Activated CD8-positive, alpha-beta memory T cell treated with anti-CD3 and anti-CD28 coated beads, Interleukin-2, amount 10 ng/mL, durations not matched to agents 7 days and 5 days (primary cell): Measurements from ENCODE around the gene SEC24A. TPM values are rescaled to one million over a fixed set of nuclear protein-coding genes. Genes with fewer than 3 reads are reported as not detected.
"Not testable (repeated sequence)": the region's sequence is repeated elsewhere in the genome, so short reads cannot be mapped to it uniquely, and the experiment has no call there.

Experiments
- ATAC-seq: fragments of 150-1000 bp; cut with Tn5 transposase; one replicate; pipeline ENCODE4 v1.10.0; 2021; ENCODE audit warnings: moderate library complexity
- CTCF ChIA-PET: fragments of 350-600 bp; sonication (Branson Sonifier 250); formaldehyde crosslinking; loops from one replicate; lab custom pipeline; 2021; ENCODE audit warnings: antibody characterized with exemption; lab: Charles Lee
- DNase-seq: peaks from one replicate; pipeline ENCODE4 v3.0.0-alpha.2; 2020
- H3K27ac Mint-ChIP-seq: one replicate; pipeline ENCODE4 v1.8.0; 2021; ENCODE audit warnings: mild to moderate bottlenecking, mixed read lengths
- H3K27me3 Mint-ChIP-seq: one replicate; pipeline ENCODE4 v1.8.0; 2021; ENCODE audit warnings: mixed read lengths
- H3K36me3 Mint-ChIP-seq: one replicate; pipeline ENCODE4 v1.8.0; 2021; ENCODE audit warnings: mild to moderate bottlenecking, mixed read lengths
- H3K4me1 Mint-ChIP-seq: one replicate; pipeline ENCODE4 v1.8.0; 2021; ENCODE audit warnings: mixed read lengths
- H3K4me3 Mint-ChIP-seq: one replicate; pipeline ENCODE4 v1.8.0; 2021; ENCODE audit warnings: mild to moderate bottlenecking, moderate library complexity, mixed read lengths
- H3K9me3 Mint-ChIP-seq: one replicate; pipeline ENCODE4 v1.8.0; 2022; ENCODE audit warnings: low read depth, mixed read lengths
- total RNA-seq, 2 experiments: library from RNA; stranded (reverse); gene quantifications; one replicate each; pipeline ENCODE4 v1.2.3, GENCODE V29; 2021

Gene SEC24A
- total RNA-seq: 10 to 100 TPM; 19.8 to 25.2 TPM

DNA sequence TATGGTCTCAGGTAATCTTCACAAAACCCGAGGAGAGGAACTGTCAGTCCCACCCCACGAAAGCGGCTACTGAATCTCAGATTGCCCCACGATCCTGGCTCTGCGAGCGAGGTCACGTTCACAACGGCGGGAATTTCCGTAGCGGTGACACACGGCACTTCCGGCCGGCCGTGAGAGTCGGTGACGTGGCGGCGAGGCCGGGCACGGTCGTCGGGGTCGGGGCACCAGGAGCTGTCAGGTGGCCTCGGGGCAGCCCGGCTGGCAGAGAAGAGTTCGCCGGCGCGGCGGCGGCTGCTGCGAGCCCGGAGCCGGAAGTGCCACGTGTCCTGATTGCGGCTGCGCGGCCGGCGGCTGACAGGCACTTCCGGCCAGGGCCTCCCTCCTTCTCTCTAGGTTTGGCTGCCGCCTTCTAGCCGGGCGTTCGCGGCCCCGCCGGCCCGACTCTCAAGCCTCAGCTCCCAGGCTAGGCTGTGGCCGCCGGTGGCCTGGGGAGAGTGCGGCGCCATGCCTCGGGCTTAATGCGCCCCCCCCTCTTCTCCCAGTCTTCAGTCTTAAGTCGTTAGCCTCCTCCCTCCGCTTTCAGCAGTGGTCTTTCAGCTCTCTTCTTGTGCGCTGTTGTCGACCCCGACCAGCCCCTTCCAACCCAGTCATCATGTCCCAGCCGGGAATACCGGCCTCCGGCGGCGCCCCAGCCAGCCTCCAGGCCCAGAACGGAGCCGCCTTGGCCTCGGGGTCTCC, at the start of gene SEC24A:
SEC24A (plus strand) TSS at position 361 of the 738 bp plus-strand sequence; CDS start at position 653, 292 bp downstream.
- H3K4me3 Mint-ChIP-seq: peak within 1 kb of the TSS; percentile 87
- no peaks in the 10 kb centered on the region for H3K27me3 Mint-ChIP-seq
- H3K36me3 Mint-ChIP-seq: peaks cover 7% of the 10 kb centered on the region
- no peaks in the 10 kb centered on the region for H3K9me3 Mint-ChIP-seq
- CTCF ChIA-PET: interaction anchor here (0.6 to 3.3 kb wide), 6 partner anchors 14 to 258 kb away, joined by 3 to 13 read pairs (median 4); partner anchors contain the start of genes CAMLG and SAR1B
- peak within 1 kb of the TSS; percentile 96 for H3K27ac Mint-ChIP-seq
- ATAC-seq: peak; percentile 92
- peak; percentile 94 for DNase-seq
- H3K4me1 Mint-ChIP-seq: peaks cover 28% of the 10 kb centered on the region

DNA sequence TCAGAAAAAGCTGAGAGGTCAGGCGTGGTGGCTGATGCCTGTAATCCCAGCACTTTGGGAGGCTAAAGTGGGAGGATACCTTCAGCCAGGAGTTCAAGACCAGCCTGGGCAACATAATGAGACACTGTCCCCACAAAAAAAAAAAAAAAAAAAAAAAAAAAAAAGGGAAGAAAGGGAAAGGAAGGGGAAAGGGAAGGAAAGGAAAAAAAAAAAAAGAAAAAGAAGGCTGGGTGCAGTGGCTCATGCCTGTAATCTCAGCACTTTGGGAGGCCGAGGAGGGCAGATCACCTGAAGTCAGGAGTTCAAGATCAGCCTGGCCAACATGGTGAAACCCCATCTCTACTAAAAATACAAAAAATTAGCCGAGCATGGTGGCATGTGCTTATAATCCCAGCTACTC, 48.8 kb upstream of the SEC24A start:
- not testable (repeated sequence) for DNase-seq, H3K9me3 Mint-ChIP-seq, H3K27me3 Mint-ChIP-seq, ATAC-seq, H3K27ac Mint-ChIP-seq, H3K4me3 Mint-ChIP-seq
- H3K4me1 Mint-ChIP-seq: peaks cover 25% of the 10 kb centered on the region
- CTCF ChIA-PET: interaction anchor here (0.6 to 1.4 kb wide), 3 partner anchors 13 to 189 kb away, joined by 3 to 9 read pairs (median 4); partner anchors contain the start of gene CDKN2AIPNL
- peaks cover 17% of the 10 kb centered on the region for H3K36me3 Mint-ChIP-seq

DNA sequence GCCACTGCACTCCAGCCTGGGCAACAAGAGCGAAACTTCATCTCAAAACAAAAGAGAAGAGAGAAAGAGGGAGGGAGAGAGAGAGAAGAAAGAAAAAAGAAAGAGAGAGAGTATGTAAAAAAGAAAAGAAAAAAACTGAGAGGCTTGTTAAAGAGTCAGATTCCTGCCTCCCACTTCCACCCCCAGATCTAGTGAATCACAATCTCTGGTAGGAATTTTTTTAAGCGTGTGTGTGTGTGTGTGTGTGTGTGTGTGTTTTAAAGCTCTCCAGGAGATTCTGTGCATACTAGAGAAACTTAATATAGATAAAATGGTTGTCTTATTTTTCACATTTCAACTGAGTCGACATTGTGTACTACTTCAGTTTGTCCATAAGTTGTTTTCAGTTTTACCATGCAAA, 48.0 kb upstream of the SEC24A start:
- no peak for ATAC-seq
- H3K36me3 Mint-ChIP-seq: peaks cover 20% of the 10 kb centered on the region
- CTCF ChIA-PET: no interaction called here
- no peaks in the 10 kb centered on the region for H3K9me3 Mint-ChIP-seq
- H3K27me3 Mint-ChIP-seq: no peaks in the 10 kb centered on the region
- no peak overlapping the region for H3K4me3 Mint-ChIP-seq
- H3K27ac Mint-ChIP-seq: no peak overlapping the region
- no peak for DNase-seq
- peaks cover 26% of the 10 kb centered on the region for H3K4me1 Mint-ChIP-seq

GRCh38 chr5:134603059-134603458, 45.5 kb upstream of the SEC24A start:
- Mint-ChIP-seq H3K36me3 (peaks cover 41% of the 10 kb centered on the region), H3K4me3 (no peak overlapping the region), H3K27me3 (no peaks in the 10 kb centered on the region), H3K4me1 (peaks cover 35% of the 10 kb centered on the region), H3K27ac (peak overlapping the region; percentile 11), H3K9me3 (no peaks in the 10 kb centered on the region)
- no peak for DNase-seq
- peak; percentile 65 for ATAC-seq
- CTCF ChIA-PET: interaction anchor here (0.9 to 1.3 kb wide), 2 partner anchors 11 to 16 kb away, joined by 3 to 7 read pairs; no protein-coding TSS in a partner anchor

GRCh38 chr5:134604908-134605307, 43.7 kb upstream of the SEC24A start:
- ATAC-seq (peak; percentile 41), DNase-seq (no peak)
- Mint-ChIP-seq H3K27ac (peak overlapping the region; percentile 67), H3K36me3 (peaks cover 58% of the 10 kb centered on the region), H3K4me1 (peaks cover 52% of the 10 kb centered on the region), H3K9me3 (no peaks in the 10 kb centered on the region), H3K27me3 (no peaks in the 10 kb centered on the region), H3K4me3 (no peak overlapping the region)
- CTCF ChIA-PET: interaction anchor here (6.6 kb wide), 1 partner anchor 17 kb away, joined by 46 read pairs; no protein-coding TSS in a partner anchor

DNA sequence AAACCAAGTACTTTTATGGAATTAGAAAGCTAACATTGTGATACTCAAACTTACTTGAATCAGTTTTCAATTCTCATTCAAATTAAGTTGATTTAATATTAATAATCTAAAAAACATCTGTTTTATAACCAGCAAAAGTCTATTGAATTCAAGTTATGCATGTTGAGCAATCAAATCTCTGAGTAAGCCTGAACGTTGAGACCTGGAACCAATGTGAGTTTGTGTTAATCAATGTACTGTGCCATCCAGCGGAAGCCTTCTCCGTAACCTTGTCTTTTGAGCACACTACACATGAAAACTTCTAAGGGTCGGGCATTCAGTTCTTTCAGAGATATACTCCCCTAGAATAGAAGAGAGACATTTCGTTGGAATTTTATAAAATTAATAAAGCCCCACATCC, 41.9 kb upstream of the SEC24A start:
- H3K4me1 Mint-ChIP-seq: peaks cover 57% of the 10 kb centered on the region

GRCh38 chr5:134608555-134608954, 40.0 kb upstream of the SEC24A start:
- Mint-ChIP-seq H3K27me3 (no peaks in the 10 kb centered on the region), H3K27ac (peak overlapping the region; percentile 92), H3K36me3 (peaks cover 70% of the 10 kb centered on the region), H3K9me3 (no peaks in the 10 kb centered on the region), H3K4me3 (peak overlapping the region; percentile 31), H3K4me1 (peaks cover 49% of the 10 kb centered on the region)
- CTCF ChIA-PET: interaction anchor here (0.6 to 6.6 kb wide), 7 partner anchors 9 to 569 kb away, joined by 3 to 46 read pairs (median 5); partner anchors contain the start of genes CAMLG and PCBD2
- no peak for DNase-seq
- ATAC-seq: peak; percentile 60

More for the DNA sequence above, 41.9 kb upstream of the SEC24A start:
- Mint-ChIP-seq H3K36me3 (peaks cover 70% of the 10 kb centered on the region), H3K27me3 (no peaks in the 10 kb centered on the region), H3K9me3 (no peaks in the 10 kb centered on the region), H3K4me3 (no peak overlapping the region), H3K27ac (no peak overlapping the region)
- CTCF ChIA-PET: interaction anchor here (1.4 to 6.6 kb wide), 2 partner anchors 10 to 19 kb away, joined by 5 to 46 read pairs; no protein-coding TSS in a partner anchor
- ATAC-seq: no peak
- no peak for DNase-seq

GRCh38 chr5:134609232-134609851, 39.2 kb upstream of the SEC24A start:
- ATAC-seq (peak; percentile 62), DNase-seq (no peak)
- Mint-ChIP-seq H3K4me3 (peak overlapping the region; percentile 31), H3K4me1 (peaks cover 47% of the 10 kb centered on the region), H3K27ac (peak overlapping the region; percentile 92), H3K9me3 (no peaks in the 10 kb centered on the region), H3K36me3 (peaks cover 67% of the 10 kb centered on the region), H3K27me3 (no peaks in the 10 kb centered on the region)
- CTCF ChIA-PET: interaction anchor here (1.0 to 6.6 kb wide), 7 partner anchors 8 to 570 kb away, joined by 3 to 46 read pairs (median 5); partner anchors contain the start of genes CAMLG and PCBD2

DNA sequence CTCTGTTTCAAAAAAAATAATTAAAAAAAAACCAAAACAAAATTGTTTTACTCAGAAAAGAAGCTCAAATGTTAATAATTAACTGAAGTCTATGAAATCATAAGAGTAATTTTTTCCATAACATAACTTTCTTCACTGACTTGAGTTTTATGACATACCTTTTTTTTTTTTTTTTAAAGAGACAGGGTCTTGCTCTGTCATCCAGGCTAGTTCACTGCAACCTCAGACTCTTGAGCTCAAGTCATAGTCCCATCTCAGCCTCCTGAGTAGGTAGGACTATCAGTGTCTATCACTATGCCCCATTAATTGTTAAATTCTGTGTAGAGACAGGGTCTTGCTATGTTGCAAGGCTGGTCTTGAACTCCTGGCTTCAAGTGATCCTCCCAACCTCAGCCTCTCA, 37.9 kb upstream of the SEC24A start:
- Mint-ChIP-seq H3K36me3 (peaks cover 58% of the 10 kb centered on the region), H3K4me1 (peaks cover 40% of the 10 kb centered on the region), H3K27me3 (no peaks in the 10 kb centered on the region), H3K9me3 (no peaks in the 10 kb centered on the region), H3K4me3 (no peak overlapping the region), H3K27ac (no peak overlapping the region)
- CTCF ChIA-PET: interaction anchor here (0.9 to 1.1 kb wide), 2 partner anchors 9 to 20 kb away, joined by 4 to 5 read pairs; no protein-coding TSS in a partner anchor
- DNase-seq (no peak), ATAC-seq (no peak)

DNA sequence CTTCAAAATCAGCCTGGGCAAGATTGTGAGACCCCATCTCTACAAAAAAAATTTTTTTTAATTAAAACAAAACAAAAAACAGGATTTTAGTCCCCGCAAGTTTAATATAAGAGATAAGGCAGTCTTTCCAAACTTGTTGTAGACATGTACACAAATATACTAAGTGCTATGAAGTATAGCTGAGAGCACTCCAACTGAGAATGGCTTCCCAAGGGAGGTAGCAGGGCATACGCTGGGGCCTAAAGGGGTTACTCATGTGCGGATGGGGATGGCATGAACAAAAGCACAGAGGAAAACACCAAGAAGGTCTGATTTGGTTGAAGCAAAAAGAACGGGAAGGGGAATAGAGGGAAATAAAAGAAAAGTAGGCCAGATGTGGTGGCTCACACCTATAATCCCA, 37.1 kb upstream of the SEC24A start:
- H3K27ac Mint-ChIP-seq: no peak overlapping the region
- H3K4me1 Mint-ChIP-seq: peaks cover 38% of the 10 kb centered on the region
- H3K27me3 Mint-ChIP-seq: no peaks in the 10 kb centered on the region
- H3K9me3 Mint-ChIP-seq: no peaks in the 10 kb centered on the region
- H3K36me3 Mint-ChIP-seq: peaks cover 52% of the 10 kb centered on the region
- ATAC-seq (no peak), DNase-seq (peak; percentile 32)
- CTCF ChIA-PET: no interaction called here
- no peak overlapping the region for H3K4me3 Mint-ChIP-seq

GRCh38 chr5:134614450-134615085, 34.0 kb upstream of the SEC24A start:
- H3K4me3 Mint-ChIP-seq: no peak overlapping the region
- peaks cover 38% of the 10 kb centered on the region for H3K36me3 Mint-ChIP-seq
- peaks cover 17% of the 10 kb centered on the region for H3K4me1 Mint-ChIP-seq
- ATAC-seq (no peak), DNase-seq (peak; percentile 4)
- H3K27me3 Mint-ChIP-seq: no peaks in the 10 kb centered on the region
- no peak overlapping the region for H3K27ac Mint-ChIP-seq
- CTCF ChIA-PET: no interaction called here
- no peaks in the 10 kb centered on the region for H3K9me3 Mint-ChIP-seq

- Mint-ChIP-seq H3K27ac (no peak overlapping the region), H3K4me1 (peaks cover 6% of the 10 kb centered on the region), H3K9me3 (no peaks in the 10 kb centered on the region), H3K27me3 (no peaks in the 10 kb centered on the region), H3K36me3 (peaks cover 49% of the 10 kb centered on the region), H3K4me3 (no peak overlapping the region)
- DNase-seq (no peak), ATAC-seq (no peak)
- CTCF ChIA-PET: interaction anchor here (0.6 kb wide), 1 partner anchor 95 kb away, joined by 3 read pairs; no protein-coding TSS in a partner anchor
Measured at GRCh38 chr5:134620634-134621033, 28.0 kb upstream of the SEC24A start.

DNA sequence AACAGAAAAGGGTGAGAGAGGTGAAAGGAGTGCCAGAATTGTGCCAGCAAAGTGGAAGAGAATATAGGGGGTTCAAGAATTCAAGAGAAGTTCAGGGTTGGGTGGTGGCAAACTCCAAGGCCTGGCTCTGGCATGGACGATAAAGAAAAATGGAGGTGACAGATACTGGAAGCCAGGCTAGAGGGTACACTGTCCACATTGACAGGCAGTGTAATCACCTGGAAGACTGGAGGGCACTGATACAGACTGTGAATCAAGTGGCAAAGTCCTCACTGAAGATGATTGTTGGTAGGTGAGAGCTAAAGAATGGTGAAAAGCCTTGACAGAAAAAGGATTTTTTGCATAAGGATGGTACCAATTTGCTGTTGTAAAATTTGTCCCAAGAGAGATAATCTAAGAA, 23.0 kb upstream of the SEC24A start:
- ATAC-seq: no peak
- Mint-ChIP-seq H3K9me3 (no peaks in the 10 kb centered on the region), H3K27me3 (no peaks in the 10 kb centered on the region), H3K4me1 (peaks cover 16% of the 10 kb centered on the region), H3K27ac (no peak overlapping the region), H3K36me3 (peaks cover 35% of the 10 kb centered on the region), H3K4me3 (no peak overlapping the region)
- CTCF ChIA-PET: no interaction called here
- DNase-seq: peak; percentile 27
